Stomach (tissue), 9 donors: Measurements from ENCODE around the gene OASL. TPM values are rescaled to one million over a fixed set of nuclear protein-coding genes. Genes with fewer than 3 reads are reported as not detected.

Experiments used
- DNase-seq, 2 donors: peaks; one replicate each; pipeline versions ENCODE4 v3.0.0 to v3.0.0-alpha.2; 2013 to 2019
- H3K27ac ChIP-seq, 5 donors: fragments of 200-600 bp in 4 of 5; sonication (generic) in 4 of 5; one replicate each; pipeline ENCODE4 v1.5.1; 2013 to 2019; ENCODE audit warnings: mild to moderate bottlenecking in 1 of 5, moderate library complexity in 1 of 5
- H3K27me3 ChIP-seq, 3 donors: fragments of 200-600 bp; sonication (generic); one replicate each; pipeline ENCODE4 v1.5.1; 2017 to 2019; ENCODE audit warnings: mixed run types in 1 of 3
- H3K36me3 ChIP-seq, 4 donors: fragments of 200-600 bp; sonication (generic); 1 replicate in 3 of 4; 2 replicates in 1 of 4; pipeline ENCODE4 v1.5.1; 2016 to 2019
- H3K4me1 ChIP-seq, 4 donors: fragments of 200-600 bp; sonication (generic); one replicate each; pipeline ENCODE4 v1.5.1; 2016 to 2019
- H3K4me3 ChIP-seq, 4 donors: fragments of 200-600 bp; sonication (generic) in 3 of 4; one replicate each; pipeline ENCODE4 v1.5.1; 2016 to 2019; ENCODE audit warnings: mild to moderate bottlenecking in 1 of 4
- H3K9me3 ChIP-seq, 4 donors: fragments of 200-600 bp; sonication (generic); one replicate each; pipeline ENCODE4 v1.5.1; 2016 to 2019
- CTCF ChIP-seq, 7 experiments: fragments of 450-650 bp in 4 of 7; fragments of 200-600 bp in 3 of 7; sonication (generic) in 3 of 7; IDR thresholded peaks; one replicate each; pipeline ENCODE4 v1.5.1; 2016 to 2019; ENCODE audit warnings: antibody characterized with exemption in 7 of 7, control low read depth in 2 of 7, mild to moderate bottlenecking in 1 of 7
- EP300 ChIP-seq: sonication (generic); formaldehyde crosslinking; IDR thresholded peaks from one replicate; pipeline ENCODE4 v1.6.1; 2017; ENCODE audit warnings: antibody characterized with exemption
- POLR2A ChIP-seq, 4 donors: fragments of 450-650 bp; IDR thresholded peaks; one replicate each; pipeline ENCODE4 v1.6.1; 2016; ENCODE audit warnings: antibody characterized with exemption in 4 of 4, control low read depth in 2 of 4, mild to moderate bottlenecking in 1 of 4, moderate library complexity in 1 of 4
- POLR2AphosphoS5 ChIP-seq, 3 donors: sonication (generic); formaldehyde crosslinking; IDR thresholded peaks; one replicate each; pipeline ENCODE4 v1.6.1; 2016; ENCODE audit warnings: antibody characterized with exemption in 3 of 3
- WGBS, 5 donors: extraction: QIAGEN DNeasy Blood & Tissue Kit in 3 of 5; methylation state at CpG; one replicate each; pipeline versions ENCODE4 v1.1.5 to v1.1.7; 2013 to 2018; 5-methylcytosine and 5-hydroxymethylcytosine counted together
- intact Hi-C: fragments of 100-400 bp; cut with DNase I; formaldehyde crosslinking; loops from one replicate; pipeline ENCODE4 v1.15.1; 2023; ENCODE audit warnings: low total_unique reads
- polyA plus RNA-seq, 3 donors: library from polyadenylated mRNA; stranded (reverse); fragments of 200-250 nt; gene quantifications; one replicate each; pipeline ENCODE4 v1.2.3, GENCODE V29; 2013
- total RNA-seq, 5 donors: library from RNA; depleted of rRNA; stranded (reverse); fragments of >200 nt; gene quantifications; one replicate each; pipeline versions ENCODE4 v1.1.0 to v1.2.3, GENCODE V29; 2014 to 2016
- donor health status: healthy with polysubstance abuse.
- donor health status: Bipolar disorder and iron deficiency.
- donor health status: healthy.

Gene OASL
- total and polyA plus RNA-seq, 8 donors: 2.1 to 54.7 (median 22.0) TPM; not detected in 2

- no peak for DNase-seq
- Histone ChIP-seq H3K36me3 (peaks cover 0 to 48% (median 42%) of the 10 kb centered on the region in 4 donors), H3K9me3 (no peaks in the 10 kb centered on the region), H3K27ac (no peak overlapping the region), H3K4me1 (no peaks in the 10 kb centered on the region), H3K27me3 (no peaks in the 10 kb centered on the region), H3K4me3 (no peak overlapping the region)
- intact Hi-C loops: no loop called here
- TF ChIP-seq POLR2AphosphoS5 (IDR thresholded peaks at IDR 0.05): no peak
- no peak for TF ChIP-seq POLR2A (IDR thresholded peaks at IDR 0.05)
- TF ChIP-seq EP300: no peak
- no peak for TF ChIP-seq CTCF (IDR thresholded peaks at IDR 0.05)
- 85 to 93% (median 88%) methylated on average over 11 of the region's 11 CpGs for WGBS, 5 donors
These were observed 45.5 kb downstream of the OASL start for GRCh38 chr12:120993496-120993895.

- DNase-seq: no peak
- Histone ChIP-seq H3K4me3 (no peak overlapping the region), H3K27me3 (no peaks in the 10 kb centered on the region), H3K27ac (no peak overlapping the region), H3K4me1 (no peaks in the 10 kb centered on the region), H3K36me3 (peaks cover 0 to 48% (median 43%) of the 10 kb centered on the region in 4 donors), H3K9me3 (no peaks in the 10 kb centered on the region)
- 93 to 100% (median 95%) methylated on average over 1 of the region's 1 CpG for WGBS, 5 donors
- TF ChIP-seq POLR2AphosphoS5 (IDR thresholded peaks at IDR 0.05) (no peak), POLR2A (IDR thresholded peaks at IDR 0.05) (no peak), EP300 (no peak), CTCF (IDR thresholded peaks at IDR 0.05) (no peak)
- intact Hi-C loops: no loop called here
These were observed 46.1 kb downstream of the OASL start for GRCh38 chr12:120992989-120993388.

- TF ChIP-seq CTCF (IDR thresholded peaks at IDR 0.05): no peak
- no peak for TF ChIP-seq POLR2AphosphoS5 (IDR thresholded peaks at IDR 0.05)
- TF ChIP-seq EP300: no peak
- TF ChIP-seq POLR2A (IDR thresholded peaks at IDR 0.05): no peak
- Histone ChIP-seq H3K36me3 (peaks cover 0 to 41% (median 41%) of the 10 kb centered on the region in 4 donors), H3K4me3 (no peak overlapping the region), H3K4me1 (no peaks in the 10 kb centered on the region), H3K9me3 (no peaks in the 10 kb centered on the region), H3K27ac (no peak overlapping the region), H3K27me3 (no peaks in the 10 kb centered on the region)
- intact Hi-C loops: no loop called here
- no peak for DNase-seq
These were observed 47.1 kb downstream of the OASL start for GRCh38 chr12:120991965-120992364.

- DNase-seq: no peak
- H3K27me3 ChIP-seq: no peaks in the 10 kb centered on the region
- TF ChIP-seq EP300 (no peak), POLR2AphosphoS5 (IDR thresholded peaks at IDR 0.05) (no peak), CTCF (IDR thresholded peaks at IDR 0.05) (no peak), POLR2A (IDR thresholded peaks at IDR 0.05) (no peak)
- H3K9me3 ChIP-seq: no peaks in the 10 kb centered on the region
- peaks cover 0 to 33% (median 27%) of the 10 kb centered on the region in 4 donors for H3K36me3 ChIP-seq
- peaks cover 0 to 2% (median 1%) of the 10 kb centered on the region in 4 donors for H3K4me1 ChIP-seq
- WGBS, 5 donors: 50 to 66% (median 54%) methylated on average over 2 of the region's 2 CpGs
- no peak overlapping the region for H3K27ac ChIP-seq
- no peak overlapping the region for H3K4me3 ChIP-seq
- intact Hi-C loops: no loop called here
These were observed 48.5 kb downstream of the OASL start for GRCh38 chr12:120990487-120991055.
